OCI-LY7 (cell line): ENCODE measurements around the gene COL20A1. TPM values are rescaled to one million over a fixed set of nuclear protein-coding genes. Genes with fewer than 3 reads are reported as not detected.

Experiments
- BruUV-seq: library from RNA; stranded (reverse); fragments of 400-500 nt; replicated peaks from 2 replicates; lab custom pipeline; 2021; lab: Mats Ljungman, UMichigan
- CTCF ChIA-PET: fragments of 300-600 bp; sonication (Branson Sonifier 250); formaldehyde crosslinking; loops from one replicate; lab custom pipeline; 2022; ENCODE audit warnings: antibody characterized with exemption; ENCODE audit not compliant: unreplicated experiment; lab: Charles Lee
- POLR2A ChIA-PET: fragments of 300-600 bp; sonication (Branson Sonifier 250); formaldehyde crosslinking; loops from one replicate; lab custom pipeline; 2022; ENCODE audit warnings: antibody characterized with exemption; lab: Charles Lee
- DNase-seq: peaks from one replicate; pipeline ENCODE4 v3.0.0-alpha.2; 2015; ENCODE audit warnings: low spot score
- H2AFZ ChIP-seq: fragments of 200-600 bp; sonication (generic), shearing (Covaris generic); 2 replicates; pipeline ENCODE4 v1.6.1; 2014; ENCODE audit warnings: mild to moderate bottlenecking, antibody characterized with exemption, low read length, moderate library complexity
- H3K27ac ChIP-seq: fragments of 200-600 bp; sonication (generic); 2 replicates; pipeline ENCODE4 v1.5.1; 2014; ENCODE audit warnings: mixed run types, low read depth, mild to moderate bottlenecking, moderate library complexity, low read length, inconsistent platforms; ENCODE audit not compliant: poor library complexity, severe bottlenecking
- H3K36me3 ChIP-seq: fragments of 200-600 bp; sonication (generic); 2 replicates; pipeline ENCODE4 v1.6.1; 2014; ENCODE audit warnings: mild to moderate bottlenecking, antibody characterized with exemption, low read length, moderate library complexity, mixed read lengths; ENCODE audit not compliant: insufficient read depth
- H3K4me1 ChIP-seq: fragments of 200-600 bp; sonication (generic); 2 replicates; pipeline ENCODE4 v1.5.1; 2014; ENCODE audit warnings: mild to moderate bottlenecking, low read length; ENCODE audit not compliant: insufficient read depth, poor library complexity, severe bottlenecking
- H3K4me2 ChIP-seq: fragments of 200-600 bp; sonication (generic); 2 replicates; pipeline ENCODE4 v1.6.1; 2014; ENCODE audit warnings: mild to moderate bottlenecking, low read length
- H3K4me3 ChIP-seq: fragments of 200-600 bp; sonication (generic); 2 replicates; pipeline ENCODE4 v1.5.1; 2014; ENCODE audit warnings: mild to moderate bottlenecking, low read depth, low read length; ENCODE audit not compliant: poor library complexity, severe bottlenecking
- H3K79me2 ChIP-seq: fragments of 200-600 bp; sonication (generic); 2 replicates; pipeline ENCODE4 v1.6.1; 2016; ENCODE audit warnings: low read depth, mild to moderate bottlenecking, low read length, moderate library complexity, mixed read lengths; ENCODE audit not compliant: insufficient read depth
- H3K9me2 ChIP-seq: fragments of 200-600 bp; sonication (generic); 2 replicates; pipeline ENCODE4 v1.6.1; 2016; ENCODE audit warnings: mild to moderate bottlenecking, low read length, mixed read lengths; ENCODE audit not compliant: insufficient read depth
- H3K9me3 ChIP-seq: fragments of 200-600 bp; sonication (generic); 2 replicates; pipeline ENCODE4 v1.6.1; 2014; ENCODE audit warnings: mild to moderate bottlenecking, mixed run types, low read length, mixed read lengths
- H4K20me1 ChIP-seq: fragments of 200-600 bp; sonication (generic); 2 replicates; pipeline ENCODE4 v1.6.1; 2014; ENCODE audit warnings: mild to moderate bottlenecking, antibody characterized with exemption, low read length, moderate library complexity, mixed read lengths; ENCODE audit not compliant: insufficient read depth
- EZH2phosphoT487 ChIP-seq: fragments of 200-600 bp; sonication (generic); IDR thresholded peaks from 2 replicates; pipeline ENCODE4 v1.6.1; 2018; ENCODE audit warnings: low read depth, borderline replicate concordance, mild to moderate bottlenecking, mixed run types, antibody characterized with exemption, low read length, moderate library complexity, mixed read lengths
- intact Hi-C: fragments of 100-400 bp; cut with micrococcal nuclease; formaldehyde crosslinking; loops from one replicate; pipeline ENCODE4 v1.10.0; 2022; ENCODE audit not compliant: unreplicated experiment
- total RNA-seq, 2 experiments: library from RNA; depleted of rRNA in 1 of 2; stranded (reverse); fragments of >200 nt in 1 of 2; shearing (Covaris generic) in 1 of 2; gene quantifications; 2 replicates each; pipeline ENCODE4 v1.2.3, GENCODE V29; 2014 to 2022
- TF ChIP-seq, protein P1 (sequence below): fragments of 200-600 bp; sonication (generic); conservative IDR thresholded peaks from 2 replicates; pipeline ENCODE4 v1.5.1; 2014; ENCODE audit warnings: mild to moderate bottlenecking, antibody characterized with exemption, low read length, moderate library complexity, mixed read lengths

The COL20A1 gene
- total RNA-seq, 2 experiments from 2014 or later: 0.15 TPM; not detected in 1

DNA sequence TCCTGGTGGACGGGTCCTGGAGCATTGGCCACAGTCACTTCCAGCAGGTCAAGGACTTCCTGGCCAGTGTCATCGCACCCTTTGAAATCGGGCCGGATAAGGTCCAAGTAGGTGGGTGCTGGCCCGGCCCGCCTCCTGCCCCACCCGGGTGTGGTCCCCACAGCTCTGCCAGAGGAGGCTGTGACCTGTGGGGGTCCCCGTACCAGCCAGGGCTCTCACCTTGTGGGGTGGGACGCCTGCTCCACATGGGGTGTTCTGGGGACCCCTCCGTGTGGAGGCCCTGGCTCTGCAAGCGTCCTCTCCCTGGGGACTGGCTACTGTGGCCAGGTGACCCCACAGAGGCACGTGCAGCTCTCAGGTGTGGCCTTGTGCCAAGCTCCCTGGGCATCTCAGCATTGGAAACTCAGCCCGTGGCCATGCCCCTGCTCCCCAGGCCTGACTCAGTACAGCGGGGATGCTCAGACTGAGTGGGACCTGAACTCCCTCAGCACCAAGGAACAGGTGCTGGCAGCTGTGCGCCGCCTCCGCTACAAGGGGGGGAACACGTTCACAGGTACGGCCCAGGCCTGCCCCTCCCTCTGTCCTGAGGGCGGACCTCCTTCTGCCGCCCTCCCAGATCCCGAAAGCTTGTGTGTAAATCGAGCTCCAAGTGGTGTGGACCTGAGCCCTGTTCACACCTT, 14.7 kb downstream of the COL20A1 start:
- Histone ChIP-seq H3K27ac (no peak overlapping the region), H3K9me2 (no peaks in the 10 kb centered on the region), H3K4me2 (no peak overlapping the region), H3K9me3 (peaks cover 3% of the 10 kb centered on the region; the same call in 1 of the 2 replicates), H4K20me1 (no peaks in the 10 kb centered on the region), H2AFZ (no peak overlapping the region), H3K4me1 (no peaks in the 10 kb centered on the region), H3K79me2 (no peaks in the 10 kb centered on the region), H3K36me3 (no peaks in the 10 kb centered on the region), H3K4me3 (no peak overlapping the region)
- ChIA-PET POLR2A (no interaction called here), CTCF (no interaction called here)
- DNase-seq: no peak
- no TSS peak for BruUV-seq
- TF ChIP-seq, protein P1, sequence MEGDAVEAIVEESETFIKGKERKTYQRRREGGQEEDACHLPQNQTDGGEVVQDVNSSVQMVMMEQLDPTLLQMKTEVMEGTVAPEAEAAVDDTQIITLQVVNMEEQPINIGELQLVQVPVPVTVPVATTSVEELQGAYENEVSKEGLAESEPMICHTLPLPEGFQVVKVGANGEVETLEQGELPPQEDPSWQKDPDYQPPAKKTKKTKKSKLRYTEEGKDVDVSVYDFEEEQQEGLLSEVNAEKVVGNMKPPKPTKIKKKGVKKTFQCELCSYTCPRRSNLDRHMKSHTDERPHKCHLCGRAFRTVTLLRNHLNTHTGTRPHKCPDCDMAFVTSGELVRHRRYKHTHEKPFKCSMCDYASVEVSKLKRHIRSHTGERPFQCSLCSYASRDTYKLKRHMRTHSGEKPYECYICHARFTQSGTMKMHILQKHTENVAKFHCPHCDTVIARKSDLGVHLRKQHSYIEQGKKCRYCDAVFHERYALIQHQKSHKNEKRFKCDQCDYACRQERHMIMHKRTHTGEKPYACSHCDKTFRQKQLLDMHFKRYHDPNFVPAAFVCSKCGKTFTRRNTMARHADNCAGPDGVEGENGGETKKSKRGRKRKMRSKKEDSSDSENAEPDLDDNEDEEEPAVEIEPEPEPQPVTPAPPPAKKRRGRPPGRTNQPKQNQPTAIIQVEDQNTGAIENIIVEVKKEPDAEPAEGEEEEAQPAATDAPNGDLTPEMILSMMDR: no peak
- no peak for TF ChIP-seq EZH2phosphoT487
- intact Hi-C loops: loop anchor here (5.0 kb wide), 1 partner anchor 75 kb away; no protein-coding TSS in a partner anchor

DNA sequence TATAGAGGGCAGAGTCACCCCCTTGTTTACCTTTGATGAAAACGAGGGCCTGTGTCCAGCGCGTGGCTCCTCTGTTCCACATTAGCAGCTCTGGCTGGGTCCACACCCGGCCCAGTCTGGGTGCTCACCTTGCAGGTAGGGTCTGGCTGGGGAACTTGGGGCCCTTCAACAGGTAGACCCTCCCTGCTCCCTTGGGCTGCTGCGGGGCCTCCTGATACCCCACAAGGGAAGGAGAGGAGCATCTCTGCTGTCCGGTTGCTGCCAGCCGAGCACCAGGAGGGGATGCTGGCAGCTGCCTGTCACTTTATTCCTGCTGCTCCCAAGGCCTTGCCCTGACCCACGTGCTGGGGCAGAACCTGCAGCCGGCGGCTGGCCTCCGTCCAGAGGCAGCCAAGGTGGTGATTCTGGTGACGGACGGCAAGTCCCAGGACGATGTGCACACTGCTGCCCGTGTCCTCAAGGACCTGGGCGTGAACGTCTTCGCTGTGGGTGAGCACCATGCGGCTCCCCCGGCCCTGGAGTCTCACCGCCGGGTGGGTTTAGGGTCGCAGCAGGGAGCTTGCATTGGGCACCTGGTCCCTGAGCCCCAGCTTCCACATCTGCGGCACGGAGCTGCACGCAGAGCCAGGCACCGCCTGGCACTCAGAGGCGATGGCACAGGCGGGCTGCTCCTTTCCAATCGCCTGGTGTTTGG, 15.4 kb downstream of the COL20A1 start:
- H3K27ac ChIP-seq: no peak overlapping the region
- H3K4me2 ChIP-seq: no peak overlapping the region
- no peaks in the 10 kb centered on the region for H3K4me1 ChIP-seq
- peaks cover 1% of the 10 kb centered on the region; the same call in 1 of the 2 replicates for H3K9me3 ChIP-seq
- H3K79me2 ChIP-seq: no peaks in the 10 kb centered on the region
- DNase-seq: no peak
- H3K36me3 ChIP-seq: no peaks in the 10 kb centered on the region
- no TSS peak for BruUV-seq
- intact Hi-C loops: loop anchor here (5.0 kb wide), 1 partner anchor 74 kb away; no protein-coding TSS in a partner anchor
- ChIA-PET POLR2A (no interaction called here), CTCF (no interaction called here)
- H3K9me2 ChIP-seq: no peaks in the 10 kb centered on the region
- no peak overlapping the region for H3K4me3 ChIP-seq
- H4K20me1 ChIP-seq: no peaks in the 10 kb centered on the region
- TF ChIP-seq, protein P1: no peak
- TF ChIP-seq EZH2phosphoT487: no peak
- no peak overlapping the region for H2AFZ ChIP-seq
